SU-DHL-6 (cell line): ENCODE measurements around the gene FBXW8.

ENCODE experiments used
- EZH2phosphoT487 ChIP-seq: fragments of 200-600 bp; sonication (generic), shearing (Covaris generic); conservative IDR thresholded peaks from 2 replicates; pipeline ENCODE4 v1.6.1; 2018; ENCODE audit warnings: mild to moderate bottlenecking, antibody characterized with exemption, low read length, moderate library complexity, mixed read lengths
- TF ChIP-seq, protein P1 (sequence below): fragments of 200-600 bp; sonication (generic); IDR thresholded peaks from one replicate; pipeline ENCODE4 v1.5.1; 2017; ENCODE audit warnings: antibody characterized with exemption, mild to moderate bottlenecking, low read length, moderate library complexity; ENCODE audit not compliant: insufficient read depth, poor library complexity, severe bottlenecking

DNA sequence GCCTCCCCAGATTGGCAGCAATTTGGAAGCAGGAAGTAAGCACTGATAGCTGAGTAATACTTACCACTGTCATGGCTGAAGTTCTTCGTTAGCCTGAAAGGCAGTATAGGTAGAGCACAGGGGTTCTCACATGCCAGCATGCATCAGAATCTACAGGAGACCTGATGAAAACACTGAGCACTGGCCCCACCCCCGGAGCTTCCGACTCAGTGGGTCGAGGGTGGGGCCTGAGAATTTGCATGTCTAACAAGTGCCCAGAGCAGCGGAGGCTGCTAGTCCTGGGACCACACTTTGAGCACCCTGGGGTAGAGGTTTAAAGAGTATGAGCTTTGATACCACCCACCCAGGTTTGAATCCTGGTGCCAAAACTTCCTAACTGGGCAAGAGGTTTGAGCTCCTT, 89.6 kb downstream of the FBXW8 start:
- TF ChIP-seq, protein P1, sequence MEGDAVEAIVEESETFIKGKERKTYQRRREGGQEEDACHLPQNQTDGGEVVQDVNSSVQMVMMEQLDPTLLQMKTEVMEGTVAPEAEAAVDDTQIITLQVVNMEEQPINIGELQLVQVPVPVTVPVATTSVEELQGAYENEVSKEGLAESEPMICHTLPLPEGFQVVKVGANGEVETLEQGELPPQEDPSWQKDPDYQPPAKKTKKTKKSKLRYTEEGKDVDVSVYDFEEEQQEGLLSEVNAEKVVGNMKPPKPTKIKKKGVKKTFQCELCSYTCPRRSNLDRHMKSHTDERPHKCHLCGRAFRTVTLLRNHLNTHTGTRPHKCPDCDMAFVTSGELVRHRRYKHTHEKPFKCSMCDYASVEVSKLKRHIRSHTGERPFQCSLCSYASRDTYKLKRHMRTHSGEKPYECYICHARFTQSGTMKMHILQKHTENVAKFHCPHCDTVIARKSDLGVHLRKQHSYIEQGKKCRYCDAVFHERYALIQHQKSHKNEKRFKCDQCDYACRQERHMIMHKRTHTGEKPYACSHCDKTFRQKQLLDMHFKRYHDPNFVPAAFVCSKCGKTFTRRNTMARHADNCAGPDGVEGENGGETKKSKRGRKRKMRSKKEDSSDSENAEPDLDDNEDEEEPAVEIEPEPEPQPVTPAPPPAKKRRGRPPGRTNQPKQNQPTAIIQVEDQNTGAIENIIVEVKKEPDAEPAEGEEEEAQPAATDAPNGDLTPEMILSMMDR = no peak
- TF ChIP-seq EZH2phosphoT487 = no peak
